Ascending aorta (tissue), 2 donors: Measurements from ENCODE around the gene CARD11. TPM values are rescaled to one million over a fixed set of nuclear protein-coding genes. Genes with fewer than 3 reads are reported as not detected.

Experiments
- DNase-seq, 2 donors: peaks; one replicate each; pipeline ENCODE4 v3.0.0-alpha.2; 2019; ENCODE audit warnings: low spot score in 2 of 2
- H3K27ac ChIP-seq, 2 donors: fragments of 200-600 bp; sonication (generic); one replicate each; pipeline ENCODE4 v1.5.1; 2016 to 2017; ENCODE audit warnings: mild to moderate bottlenecking in 1 of 2
- H3K27me3 ChIP-seq: fragments of 200-600 bp; sonication (generic); one replicate; pipeline ENCODE4 v1.5.1; 2017
- H3K36me3 ChIP-seq, 2 donors: fragments of 200-600 bp; sonication (generic); one replicate each; pipeline ENCODE4 v1.5.1; 2016
- H3K4me1 ChIP-seq, 2 donors: fragments of 200-600 bp; sonication (generic); one replicate each; pipeline ENCODE4 v1.5.1; 2016 to 2017; ENCODE audit warnings: mild to moderate bottlenecking in 1 of 2
- H3K4me3 ChIP-seq, 2 donors: fragments of 200-600 bp; sonication (generic); one replicate each; pipeline ENCODE4 v1.5.1; 2016 to 2017; ENCODE audit warnings: mild to moderate bottlenecking in 1 of 2
- H3K9me3 ChIP-seq, 2 donors: fragments of 200-600 bp; sonication (generic); one replicate each; pipeline ENCODE4 v1.5.1; 2016
- intact Hi-C: fragments of 100-400 bp; cut with DNase I; formaldehyde crosslinking; loops from one replicate; pipeline ENCODE4 v1.15.1; 2023
- total RNA-seq: library from RNA; depleted of rRNA; stranded (reverse); fragments of >200 nt; gene quantifications from one replicate; pipeline ENCODE4 v1.1.0, GENCODE V29; 2016
- TF ChIP-seq, protein P1 (sequence below), 3 experiments: fragments of 200-600 bp in 2 of 3; fragments of 450-650 bp in 1 of 3; sonication (generic) in 2 of 3; IDR thresholded peaks; one replicate each; pipeline ENCODE4 v1.5.1; 2016 to 2019; ENCODE audit warnings: antibody characterized with exemption in 3 of 3, mild to moderate bottlenecking in 1 of 3, moderate library complexity in 1 of 3

Gene CARD11
- total RNA-seq, 1 donor from 2014 or later = 0.64 TPM

DNA sequence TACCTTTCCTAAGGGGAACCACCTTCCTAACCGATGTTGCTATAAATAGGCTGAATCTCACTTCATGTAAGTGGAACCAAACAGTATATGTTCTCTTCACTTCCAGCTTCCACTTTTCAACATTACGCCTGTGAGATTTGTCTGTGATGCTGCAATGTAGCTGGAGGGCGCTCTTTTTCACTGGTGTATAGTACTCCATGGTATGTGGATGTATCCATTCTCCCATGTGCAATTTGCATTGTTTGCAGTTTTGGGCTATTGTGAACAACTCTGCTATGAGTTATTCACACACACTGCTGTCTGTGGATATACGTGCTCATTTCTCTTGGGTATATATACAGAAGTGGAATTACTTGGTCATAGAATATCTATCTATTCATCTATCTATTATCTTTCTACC lies 123.6 kb downstream of the CARD11 start:
- H3K4me3 ChIP-seq = no peak overlapping the region
- no peaks in the 10 kb centered on the region for H3K9me3 ChIP-seq
- no peaks in the 10 kb centered on the region for H3K27me3 ChIP-seq
- H3K27ac ChIP-seq = no peak overlapping the region
- H3K36me3 ChIP-seq = no peaks in the 10 kb centered on the region
- DNase-seq = no peak
- H3K4me1 ChIP-seq = no peaks in the 10 kb centered on the region
- TF ChIP-seq, protein P1, sequence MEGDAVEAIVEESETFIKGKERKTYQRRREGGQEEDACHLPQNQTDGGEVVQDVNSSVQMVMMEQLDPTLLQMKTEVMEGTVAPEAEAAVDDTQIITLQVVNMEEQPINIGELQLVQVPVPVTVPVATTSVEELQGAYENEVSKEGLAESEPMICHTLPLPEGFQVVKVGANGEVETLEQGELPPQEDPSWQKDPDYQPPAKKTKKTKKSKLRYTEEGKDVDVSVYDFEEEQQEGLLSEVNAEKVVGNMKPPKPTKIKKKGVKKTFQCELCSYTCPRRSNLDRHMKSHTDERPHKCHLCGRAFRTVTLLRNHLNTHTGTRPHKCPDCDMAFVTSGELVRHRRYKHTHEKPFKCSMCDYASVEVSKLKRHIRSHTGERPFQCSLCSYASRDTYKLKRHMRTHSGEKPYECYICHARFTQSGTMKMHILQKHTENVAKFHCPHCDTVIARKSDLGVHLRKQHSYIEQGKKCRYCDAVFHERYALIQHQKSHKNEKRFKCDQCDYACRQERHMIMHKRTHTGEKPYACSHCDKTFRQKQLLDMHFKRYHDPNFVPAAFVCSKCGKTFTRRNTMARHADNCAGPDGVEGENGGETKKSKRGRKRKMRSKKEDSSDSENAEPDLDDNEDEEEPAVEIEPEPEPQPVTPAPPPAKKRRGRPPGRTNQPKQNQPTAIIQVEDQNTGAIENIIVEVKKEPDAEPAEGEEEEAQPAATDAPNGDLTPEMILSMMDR (IDR thresholded peaks at IDR 0.05) = no peak
- intact Hi-C loops = no loop called here

DNA sequence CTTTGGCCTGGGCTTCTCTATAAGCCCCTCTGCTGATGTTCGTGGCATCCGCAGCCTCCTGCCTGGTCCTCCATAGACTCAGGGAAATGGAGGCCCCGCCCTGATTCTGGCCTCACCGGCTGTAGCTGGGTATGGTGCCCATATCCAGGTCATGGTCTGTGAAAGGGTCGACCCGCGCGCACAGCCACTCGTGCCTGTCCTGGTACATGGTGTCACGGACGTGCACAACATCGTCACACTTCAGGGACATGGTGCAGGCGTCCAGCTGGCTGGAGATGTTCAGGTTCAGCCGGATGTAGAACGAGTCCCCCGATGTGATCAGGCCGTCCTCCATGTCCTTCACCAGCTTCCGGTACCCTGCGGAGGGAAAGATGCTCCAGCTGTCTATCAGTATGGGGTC lies 124.4 kb downstream of the CARD11 start:
- Histone ChIP-seq H3K36me3 (no peaks in the 10 kb centered on the region), H3K4me1 (no peaks in the 10 kb centered on the region), H3K27ac (no peak overlapping the region), H3K9me3 (no peaks in the 10 kb centered on the region), H3K27me3 (no peaks in the 10 kb centered on the region), H3K4me3 (no peak overlapping the region)
- TF ChIP-seq, protein P1 (IDR thresholded peaks at IDR 0.05) = no peak
- no peak for DNase-seq
- intact Hi-C loops = no loop called here

DNA sequence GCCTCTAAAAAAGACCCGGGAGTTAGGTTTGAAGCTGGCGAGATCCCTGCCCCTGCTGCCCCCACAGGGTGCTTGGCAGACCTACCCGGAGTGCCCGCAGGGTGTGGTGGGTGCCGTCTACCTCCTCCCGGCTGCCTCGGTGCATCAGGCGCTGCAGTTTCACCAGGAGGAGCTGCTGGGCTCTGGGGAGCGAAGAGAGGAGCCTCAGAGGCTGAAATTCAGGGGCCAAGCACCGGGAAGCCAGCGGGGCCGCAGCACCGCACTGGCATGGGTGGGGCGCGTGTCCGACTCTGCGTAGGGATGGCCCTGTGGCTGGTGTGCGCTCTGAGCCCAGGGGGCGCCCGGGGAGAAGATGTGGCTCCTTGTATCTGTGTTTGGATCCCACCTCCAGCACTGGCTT lies 125.3 kb downstream of the CARD11 start:
- no peaks in the 10 kb centered on the region for H3K27me3 ChIP-seq
- no peak overlapping the region for H3K4me3 ChIP-seq
- TF ChIP-seq, protein P1 (IDR thresholded peaks at IDR 0.05) = no peak

DNA sequence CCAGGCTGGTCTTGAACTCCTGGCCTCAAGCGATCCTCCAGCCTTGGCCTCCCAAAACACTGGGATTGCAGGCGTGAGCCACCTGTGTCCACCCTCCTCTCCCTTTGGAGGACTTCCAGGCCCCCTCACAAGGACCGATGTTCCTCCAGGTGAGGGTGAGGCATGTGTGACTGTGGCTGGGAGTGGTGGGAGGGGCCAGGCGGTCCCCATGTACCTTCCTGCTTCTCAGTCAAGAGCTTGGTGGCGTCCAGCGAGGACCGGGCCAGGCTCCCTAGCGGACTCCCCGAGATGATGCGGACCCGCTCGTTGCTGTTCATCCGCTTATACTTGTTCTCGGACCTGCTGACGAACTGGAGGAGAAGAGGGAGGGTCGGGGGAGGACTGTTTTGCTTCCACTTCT lies 128.6 kb downstream of the CARD11 start:
- Histone ChIP-seq H3K4me1 (no peaks in the 10 kb centered on the region), H3K9me3 (no peaks in the 10 kb centered on the region), H3K36me3 (no peaks in the 10 kb centered on the region), H3K27ac (no peak overlapping the region), H3K27me3 (no peaks in the 10 kb centered on the region), H3K4me3 (no peak overlapping the region)
- no peak for DNase-seq
- intact Hi-C loops = no loop called here
- TF ChIP-seq, protein P1 (IDR thresholded peaks at IDR 0.05) = no peak

More for the DNA sequence above, 125.3 kb downstream of the CARD11 start:
- Histone ChIP-seq H3K4me1 (no peaks in the 10 kb centered on the region), H3K9me3 (no peaks in the 10 kb centered on the region), H3K36me3 (no peaks in the 10 kb centered on the region), H3K27ac (no peak overlapping the region)
- no peak for DNase-seq
- intact Hi-C loops = no loop called here

DNA sequence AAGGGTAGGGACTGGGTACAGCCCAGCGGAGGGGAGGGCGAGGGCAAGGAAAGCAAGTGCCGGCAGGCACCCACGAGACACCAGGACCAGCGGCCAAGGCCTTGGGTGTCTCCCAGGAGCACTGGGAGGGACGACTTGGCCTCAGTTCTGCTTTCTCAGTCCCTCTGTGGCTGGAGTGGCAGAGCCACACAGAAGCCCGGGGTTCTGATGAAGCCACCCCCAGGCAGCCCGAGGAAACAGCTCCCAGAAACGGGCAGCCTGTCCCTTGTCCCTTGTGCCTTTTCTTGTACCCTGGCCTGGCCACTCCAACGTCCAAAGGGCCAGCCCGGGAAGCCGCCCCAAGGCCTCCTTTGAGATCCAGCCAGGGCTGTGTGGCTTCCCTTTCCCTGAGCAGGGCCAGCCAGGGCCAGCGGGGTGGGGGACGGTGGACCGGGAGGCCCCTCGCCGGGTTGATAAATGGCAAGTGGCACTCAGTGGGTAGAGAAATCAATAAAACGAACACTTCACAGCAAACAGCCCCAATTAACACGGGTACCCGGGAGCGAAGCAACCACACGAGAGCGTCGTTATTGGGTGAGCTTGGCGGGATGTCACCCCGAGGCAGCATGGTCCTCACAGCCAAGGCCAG lies 129.8 kb downstream of the CARD11 start:
- TF ChIP-seq, protein P1 (IDR thresholded peaks at IDR 0.05) = no peak
- Histone ChIP-seq H3K27ac (no peak overlapping the region), H3K4me3 (no peak overlapping the region), H3K36me3 (no peaks in the 10 kb centered on the region), H3K9me3 (no peaks in the 10 kb centered on the region), H3K27me3 (no peaks in the 10 kb centered on the region), H3K4me1 (no peaks in the 10 kb centered on the region)
- no peak for DNase-seq
- intact Hi-C loops = no loop called here
